Activated T-helper 2 cell treated with anti-CD3 and anti-CD28 coated beads, Interferon-gamma antibody, Interleukin-2, Interleukin-4, amounts not matched to agents 10 μg/mL and 5 μg/mL and 100 μg/mL, durations not matched to agents 14 hours and 24 hours and 36 hours (primary cell): Measurements from ENCODE around the gene KCNB1. TPM values are rescaled to one million over a fixed set of nuclear protein-coding genes. Genes with fewer than 3 reads are reported as not detected.

Experiments
- DNase-seq: peaks from one replicate; pipeline ENCODE4 v3.0.0; 2021; ENCODE audit warnings: low spot score
- H3K27ac Mint-ChIP-seq: one replicate; pipeline ENCODE4 v1.8.0; 2021; ENCODE audit warnings: mixed read lengths
- H3K27me3 Mint-ChIP-seq: one replicate; pipeline ENCODE4 v1.8.0; 2021; ENCODE audit warnings: low read depth, mixed read lengths
- H3K36me3 Mint-ChIP-seq: one replicate; pipeline ENCODE4 v1.8.0; 2021; ENCODE audit warnings: low read depth, mixed read lengths
- H3K4me1 Mint-ChIP-seq: one replicate; pipeline ENCODE4 v1.8.0; 2021; ENCODE audit warnings: low read depth, mixed read lengths
- H3K4me3 Mint-ChIP-seq: one replicate; pipeline ENCODE4 v1.8.0; 2021; ENCODE audit warnings: low read depth, mild to moderate bottlenecking, moderate library complexity, mixed read lengths
- H3K9me3 Mint-ChIP-seq: one replicate; pipeline ENCODE4 v1.8.0; 2021; ENCODE audit warnings: mixed read lengths
- intact Hi-C: fragments of 100-400 bp; cut with micrococcal nuclease; formaldehyde crosslinking; loops from one replicate; pipeline ENCODE4 v1.15.1; 2023
- total RNA-seq: library from RNA; stranded (reverse); gene quantifications from 2 replicates; pipeline ENCODE4 v1.2.3, GENCODE V29; 2022

Gene KCNB1
- total RNA-seq, 1 donor from 2014 or later = 0.05 TPM

DNA sequence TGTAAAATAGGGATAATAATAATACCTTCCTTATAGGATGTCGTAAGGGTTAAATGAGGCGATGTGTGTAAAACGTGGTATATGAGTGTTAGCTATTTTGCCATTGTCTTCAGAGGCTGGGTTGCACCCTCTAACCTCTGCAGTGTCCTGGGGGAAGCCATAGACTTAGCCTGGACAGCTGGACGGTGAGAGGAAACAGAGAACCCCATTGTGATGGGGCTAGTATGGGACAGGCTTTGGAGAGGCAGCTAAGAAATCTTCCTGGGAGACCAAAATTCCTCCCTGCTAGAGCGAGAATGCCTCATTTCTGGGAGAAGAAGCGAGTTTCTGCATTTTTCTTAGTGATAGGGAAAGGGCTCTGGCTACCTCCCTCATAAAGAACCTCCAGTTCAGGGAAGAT lies 22.8 kb downstream of the KCNB1 start:
- H3K9me3 Mint-ChIP-seq = no peaks in the 10 kb centered on the region
- H3K36me3 Mint-ChIP-seq = no peaks in the 10 kb centered on the region
- H3K4me1 Mint-ChIP-seq = no peaks in the 10 kb centered on the region
- no peak for DNase-seq
- H3K27ac Mint-ChIP-seq = no peak overlapping the region
- H3K27me3 Mint-ChIP-seq = peaks cover 18% of the 10 kb centered on the region
- H3K4me3 Mint-ChIP-seq = no peak overlapping the region
- intact Hi-C loops = no loop called here

DNA sequence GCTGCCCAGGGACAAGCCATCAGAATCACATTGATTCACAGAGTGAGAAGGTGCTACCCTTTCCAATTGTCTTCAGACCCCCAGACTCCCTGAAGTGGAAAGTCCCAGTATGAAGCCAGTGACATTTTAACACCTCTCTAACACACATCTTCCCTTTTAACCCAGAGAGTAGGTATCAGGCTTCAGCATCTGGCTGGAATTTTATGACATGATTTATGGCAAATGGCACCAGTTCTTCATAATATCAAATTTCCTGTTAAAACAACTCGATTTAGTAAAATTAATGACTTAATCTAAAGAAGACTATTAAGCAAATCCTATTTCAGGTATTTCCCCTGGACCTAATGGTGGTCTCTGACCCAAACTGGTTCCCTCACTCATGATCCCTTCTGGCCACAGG lies 25.0 kb downstream of the KCNB1 start:
- Mint-ChIP-seq H3K4me1 (no peaks in the 10 kb centered on the region), H3K9me3 (no peaks in the 10 kb centered on the region), H3K27me3 (peaks cover 17% of the 10 kb centered on the region), H3K36me3 (no peaks in the 10 kb centered on the region), H3K27ac (no peak overlapping the region), H3K4me3 (no peak overlapping the region)
- intact Hi-C loops = no loop called here
- DNase-seq = no peak

GRCh38 chr20:49456646-49457045 lies 25.8 kb downstream of the KCNB1 start:
- H3K27me3 Mint-ChIP-seq = peaks cover 17% of the 10 kb centered on the region

DNA sequence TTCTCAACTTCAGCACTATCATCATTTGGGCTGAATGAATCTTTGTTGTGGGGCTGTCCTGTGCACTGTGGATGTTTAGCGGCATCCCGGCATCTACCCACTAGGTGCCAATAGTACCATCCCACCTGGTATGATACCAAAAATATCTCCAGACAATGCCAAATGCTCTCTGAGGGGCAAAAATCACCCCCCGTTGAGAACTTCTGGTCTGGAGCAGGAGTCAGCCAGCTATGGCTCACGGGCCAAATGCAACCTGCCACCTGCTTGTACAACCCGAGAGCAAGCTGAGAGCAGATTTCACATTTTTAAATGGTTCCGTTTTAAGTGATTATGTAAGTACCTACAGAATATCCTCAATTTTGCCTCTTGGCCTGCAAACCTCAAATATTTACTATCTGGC lies 26.8 kb downstream of the KCNB1 start:
- no peak overlapping the region for H3K27ac Mint-ChIP-seq
- no peaks in the 10 kb centered on the region for H3K4me1 Mint-ChIP-seq
- no peak for DNase-seq
- peaks cover 10% of the 10 kb centered on the region for H3K27me3 Mint-ChIP-seq
- no peaks in the 10 kb centered on the region for H3K36me3 Mint-ChIP-seq
- no peaks in the 10 kb centered on the region for H3K9me3 Mint-ChIP-seq
- intact Hi-C loops = no loop called here
- no peak overlapping the region for H3K4me3 Mint-ChIP-seq

More at GRCh38 chr20:49456646-49457045, 25.8 kb downstream of the KCNB1 start:
- no peak overlapping the region for H3K4me3 Mint-ChIP-seq
- DNase-seq = no peak
- no peaks in the 10 kb centered on the region for H3K36me3 Mint-ChIP-seq
- no peaks in the 10 kb centered on the region for H3K4me1 Mint-ChIP-seq
- H3K27ac Mint-ChIP-seq = no peak overlapping the region
- intact Hi-C loops = no loop called here
- H3K9me3 Mint-ChIP-seq = no peaks in the 10 kb centered on the region

- intact Hi-C loops = no loop called here
- Mint-ChIP-seq H3K27ac (no peak overlapping the region), H3K9me3 (no peaks in the 10 kb centered on the region), H3K36me3 (no peaks in the 10 kb centered on the region), H3K4me3 (no peak overlapping the region), H3K27me3 (peaks cover 15% of the 10 kb centered on the region), H3K4me1 (no peaks in the 10 kb centered on the region)
- DNase-seq = no peak
Observed at GRCh38 chr20:49452011-49452482, 30.4 kb downstream of the KCNB1 start.

GRCh38 chr20:49450281-49450721 lies 32.2 kb downstream of the KCNB1 start:
- no peak overlapping the region for H3K27ac Mint-ChIP-seq
- no peak for DNase-seq
- H3K27me3 Mint-ChIP-seq = peaks cover 18% of the 10 kb centered on the region
- intact Hi-C loops = no loop called here
- H3K9me3 Mint-ChIP-seq = no peaks in the 10 kb centered on the region
- H3K36me3 Mint-ChIP-seq = no peaks in the 10 kb centered on the region
- H3K4me1 Mint-ChIP-seq = no peaks in the 10 kb centered on the region
- no peak overlapping the region for H3K4me3 Mint-ChIP-seq

DNA sequence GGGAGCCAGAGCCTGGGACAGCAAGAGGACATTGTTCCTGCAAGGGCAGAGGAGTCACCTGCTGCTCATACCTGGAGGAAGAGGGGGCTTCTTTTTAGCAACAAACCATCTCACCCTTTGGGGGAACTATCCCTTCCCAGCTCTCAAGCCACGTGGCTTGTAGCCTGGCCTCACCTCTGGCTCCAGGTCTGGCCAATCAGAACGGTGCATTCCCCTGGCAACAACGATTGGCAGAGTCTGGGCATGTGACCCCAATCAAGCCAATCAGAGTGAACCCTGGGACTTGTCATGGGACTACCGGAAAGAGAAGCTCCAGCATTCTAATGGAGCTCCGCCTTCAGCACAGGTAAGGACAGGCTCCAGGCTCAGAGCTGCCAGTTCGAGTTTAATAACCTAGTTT lies 33.6 kb downstream of the KCNB1 start:
- DNase-seq = no peak
- Mint-ChIP-seq H3K4me3 (no peak overlapping the region), H3K36me3 (no peaks in the 10 kb centered on the region), H3K4me1 (no peaks in the 10 kb centered on the region), H3K9me3 (no peaks in the 10 kb centered on the region), H3K27ac (no peak overlapping the region), H3K27me3 (peaks cover 21% of the 10 kb centered on the region)
- intact Hi-C loops = no loop called here

- intact Hi-C loops = no loop called here
- Mint-ChIP-seq H3K27ac (no peak overlapping the region), H3K27me3 (peaks cover 21% of the 10 kb centered on the region), H3K4me1 (no peaks in the 10 kb centered on the region), H3K4me3 (no peak overlapping the region), H3K36me3 (no peaks in the 10 kb centered on the region), H3K9me3 (no peaks in the 10 kb centered on the region)
- DNase-seq = no peak
Observed at GRCh38 chr20:49447946-49448809, 34.3 kb downstream of the KCNB1 start.

GRCh38 chr20:49447364-49447763 lies 35.1 kb downstream of the KCNB1 start:
- intact Hi-C loops = no loop called here
- no peaks in the 10 kb centered on the region for H3K9me3 Mint-ChIP-seq
- no peak overlapping the region for H3K4me3 Mint-ChIP-seq
- no peak for DNase-seq
- H3K27me3 Mint-ChIP-seq = peaks cover 21% of the 10 kb centered on the region
- no peak overlapping the region for H3K27ac Mint-ChIP-seq
- H3K4me1 Mint-ChIP-seq = no peaks in the 10 kb centered on the region
- no peaks in the 10 kb centered on the region for H3K36me3 Mint-ChIP-seq

GRCh38 chr20:49446808-49447207 lies 35.7 kb downstream of the KCNB1 start:
- no peaks in the 10 kb centered on the region for H3K36me3 Mint-ChIP-seq
- H3K4me1 Mint-ChIP-seq = no peaks in the 10 kb centered on the region
- no peaks in the 10 kb centered on the region for H3K9me3 Mint-ChIP-seq

DNA sequence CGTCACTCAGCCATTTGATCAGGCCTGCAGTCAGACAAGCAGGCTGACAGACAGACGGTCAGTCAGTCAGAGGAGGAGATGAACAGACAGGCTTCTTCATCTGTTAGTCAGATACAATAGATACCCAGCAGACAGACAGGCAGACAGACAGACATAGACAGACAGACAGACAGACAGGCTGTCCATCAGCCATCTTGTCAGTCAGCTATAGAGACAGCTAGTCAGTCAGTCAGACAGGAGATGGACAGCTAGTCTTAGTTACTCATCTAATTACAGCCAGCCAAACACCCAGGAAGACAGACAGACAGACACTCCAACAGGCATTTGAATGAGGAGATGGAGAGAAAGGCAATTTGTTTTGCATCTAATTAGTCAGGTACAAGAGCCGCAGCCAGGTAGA lies 36.4 kb downstream of the KCNB1 start:
- Mint-ChIP-seq H3K4me3 (no peak overlapping the region), H3K9me3 (no peaks in the 10 kb centered on the region), H3K27me3 (peaks cover 21% of the 10 kb centered on the region), H3K36me3 (no peaks in the 10 kb centered on the region), H3K27ac (no peak overlapping the region), H3K4me1 (no peaks in the 10 kb centered on the region)
- DNase-seq = no peak
- intact Hi-C loops = no loop called here

More at GRCh38 chr20:49446808-49447207, 35.7 kb downstream of the KCNB1 start:
- H3K27me3 Mint-ChIP-seq = peaks cover 21% of the 10 kb centered on the region
- DNase-seq = no peak
- H3K27ac Mint-ChIP-seq = no peak overlapping the region
- no peak overlapping the region for H3K4me3 Mint-ChIP-seq
- intact Hi-C loops = no loop called here

- H3K27me3 Mint-ChIP-seq = peaks cover 18% of the 10 kb centered on the region
- H3K9me3 Mint-ChIP-seq = no peaks in the 10 kb centered on the region
- no peaks in the 10 kb centered on the region for H3K36me3 Mint-ChIP-seq
- no peak overlapping the region for H3K27ac Mint-ChIP-seq
- DNase-seq = no peak
- H3K4me3 Mint-ChIP-seq = no peak overlapping the region
- intact Hi-C loops = no loop called here
- no peaks in the 10 kb centered on the region for H3K4me1 Mint-ChIP-seq
Observed at GRCh38 chr20:49445176-49445575, 37.3 kb downstream of the KCNB1 start.

- H3K27me3 Mint-ChIP-seq = peaks cover 18% of the 10 kb centered on the region
- DNase-seq = no peak
- no peaks in the 10 kb centered on the region for H3K9me3 Mint-ChIP-seq
- H3K4me3 Mint-ChIP-seq = no peak overlapping the region
- no peaks in the 10 kb centered on the region for H3K36me3 Mint-ChIP-seq
- intact Hi-C loops = no loop called here
- H3K4me1 Mint-ChIP-seq = no peaks in the 10 kb centered on the region
- H3K27ac Mint-ChIP-seq = no peak overlapping the region
Observed at GRCh38 chr20:49444553-49444990, 37.9 kb downstream of the KCNB1 start.
